ENCODE data around the gene BTG1.
"Not testable (repeated sequence)": the region's sequence is repeated elsewhere in the genome, so short reads cannot be mapped to it uniquely, and the experiment has no call there.

Gene BTG1

GRCh38 chr12:92096346-92097136, 49.1 kb downstream of the BTG1 start:
- DNase-seq = no peak

GRCh38 chr12:92094751-92095161, 50.9 kb downstream of the BTG1 start:
- DNase-seq = no peak

- not testable (repeated sequence) for DNase-seq
Observed at GRCh38 chr12:92094301-92094700, 51.3 kb downstream of the BTG1 start.
